Muscle of back (tissue), 11 donors: ENCODE measurements around the gene LGR6. TPM values are rescaled to one million over a fixed set of nuclear protein-coding genes. Genes with fewer than 3 reads are reported as not detected.

ENCODE experiments used
- DNase-seq, 3 donors: peaks; one replicate each; pipeline versions ENCODE4 v3.0.0 to v3.0.0-alpha.2; 2013
- polyA plus RNA-seq, 10 donors: library from polyadenylated mRNA; unstranded; fragments of 120-200 nt; gene quantifications; one replicate each; pipeline ENCODE4 v1.2.1, GENCODE V29; 2013; ENCODE audit not compliant: insufficient read length in 10 of 10

The LGR6 gene
- polyA plus RNA-seq, 10 donors = 0.15 to 8.2 (median 0.53) TPM

GRCh38 chr1:202220733-202221132 lies 27.1 kb downstream of the LGR6 start:
- DNase-seq = no peak

- no peak for DNase-seq
Observed at GRCh38 chr1:202221911-202222909, 28.6 kb downstream of the LGR6 start.

- no peak for DNase-seq
Observed at GRCh38 chr1:202223121-202223860, 29.7 kb downstream of the LGR6 start.

- DNase-seq = no peak
Observed at GRCh38 chr1:202224453-202224852, 30.9 kb downstream of the LGR6 start.

- no peak for DNase-seq
Observed at GRCh38 chr1:202225131-202225530, 31.5 kb downstream of the LGR6 start.

GRCh38 chr1:202227053-202227672 lies 33.6 kb downstream of the LGR6 start:
- DNase-seq = no peak

- DNase-seq = no peak
Observed at GRCh38 chr1:202227997-202228401, 34.4 kb downstream of the LGR6 start.

- no peak for DNase-seq
Observed at GRCh38 chr1:202228484-202229122, 35.0 kb downstream of the LGR6 start.

GRCh38 chr1:202229376-202229775 lies 35.8 kb downstream of the LGR6 start:
- DNase-seq = no peak

- DNase-seq = no peak
Observed at GRCh38 chr1:202230061-202230938, 36.7 kb downstream of the LGR6 start.

GRCh38 chr1:202230939-202231645 lies 37.5 kb downstream of the LGR6 start:
- no peak for DNase-seq

- no peak for DNase-seq
Observed at GRCh38 chr1:202233171-202233570, 39.6 kb downstream of the LGR6 start.

- no peak for DNase-seq
Observed at GRCh38 chr1:202233804-202234203, 40.2 kb downstream of the LGR6 start.

GRCh38 chr1:202234331-202235002 lies 40.9 kb downstream of the LGR6 start:
- no peak for DNase-seq

- no peak for DNase-seq
Observed at GRCh38 chr1:202235003-202235660, 41.5 kb downstream of the LGR6 start.

GRCh38 chr1:202235856-202236837 lies 42.5 kb downstream of the LGR6 start:
- peak in 2 of 3 donors; percentile 48 to 89 for DNase-seq

- no peak for DNase-seq
Observed at GRCh38 chr1:202237052-202237451, 43.5 kb downstream of the LGR6 start.

GRCh38 chr1:202238914-202239313 lies 45.3 kb downstream of the LGR6 start:
- DNase-seq = no peak
